Amniotic stem cell (primary cell): Measurements from ENCODE around the gene CDK5RAP2.
"Not testable (repeated sequence)": the region's sequence is repeated elsewhere in the genome, so short reads cannot be mapped to it uniquely, and the experiment has no call there.

ENCODE experiments used
- DNase-seq: peaks from one replicate; lab custom pipeline; 2025; lab: John Stamatoyannopoulos, UW

Gene CDK5RAP2

DNA sequence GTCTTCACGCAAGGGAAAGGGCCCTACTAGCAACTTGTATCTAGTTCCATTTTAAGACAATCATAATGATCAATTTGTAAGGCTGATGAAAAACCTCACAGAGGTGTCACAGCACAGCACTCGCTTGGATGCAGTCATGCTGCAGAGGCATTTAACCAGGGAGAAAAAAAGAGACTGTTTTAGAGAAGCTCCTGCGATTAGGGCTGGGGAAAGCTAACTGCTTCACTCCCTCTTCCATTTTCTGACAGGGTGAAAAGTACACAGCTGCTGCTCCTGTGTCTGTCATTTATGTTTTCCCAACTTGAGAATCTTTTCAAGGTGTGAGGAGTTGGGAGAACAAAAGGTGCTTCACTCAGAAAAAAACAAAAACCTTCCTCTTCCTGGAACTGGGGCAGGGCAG lies 106.4 kb downstream of the CDK5RAP2 start:
- no peak for DNase-seq

DNA sequence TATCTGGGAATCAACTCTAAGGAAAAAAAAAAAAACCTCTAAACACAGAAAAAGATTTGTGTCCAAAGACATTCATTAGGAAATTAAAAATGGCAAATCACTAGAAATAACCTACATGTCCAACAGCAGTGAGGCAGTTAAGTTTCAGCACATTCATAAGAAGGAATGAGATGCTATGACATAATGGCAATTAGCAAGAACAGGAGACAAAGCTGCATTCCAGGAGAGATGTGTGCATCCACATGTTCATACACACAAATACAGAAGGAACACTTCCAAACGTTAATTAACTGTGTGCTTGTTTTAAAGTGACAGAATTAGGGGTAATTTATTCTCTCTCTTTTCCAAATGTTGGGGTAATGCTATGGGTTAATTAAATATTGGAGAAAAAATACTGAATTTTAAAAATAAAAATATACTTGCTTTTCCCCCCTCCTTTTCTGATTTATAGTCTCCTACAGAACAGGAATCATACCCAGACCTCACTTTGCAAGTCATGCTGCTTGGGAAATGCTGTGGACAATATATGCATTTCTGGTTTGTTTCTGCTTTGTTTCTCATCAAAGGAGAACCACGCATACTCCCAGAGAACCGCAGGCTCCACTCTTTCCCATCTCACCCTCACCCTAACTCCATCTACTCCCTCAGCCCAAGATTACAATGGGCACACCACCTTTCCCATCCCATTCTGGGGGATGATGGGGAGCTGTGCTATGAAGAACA lies 114.1 kb downstream of the CDK5RAP2 start:
- no peak for DNase-seq

DNA sequence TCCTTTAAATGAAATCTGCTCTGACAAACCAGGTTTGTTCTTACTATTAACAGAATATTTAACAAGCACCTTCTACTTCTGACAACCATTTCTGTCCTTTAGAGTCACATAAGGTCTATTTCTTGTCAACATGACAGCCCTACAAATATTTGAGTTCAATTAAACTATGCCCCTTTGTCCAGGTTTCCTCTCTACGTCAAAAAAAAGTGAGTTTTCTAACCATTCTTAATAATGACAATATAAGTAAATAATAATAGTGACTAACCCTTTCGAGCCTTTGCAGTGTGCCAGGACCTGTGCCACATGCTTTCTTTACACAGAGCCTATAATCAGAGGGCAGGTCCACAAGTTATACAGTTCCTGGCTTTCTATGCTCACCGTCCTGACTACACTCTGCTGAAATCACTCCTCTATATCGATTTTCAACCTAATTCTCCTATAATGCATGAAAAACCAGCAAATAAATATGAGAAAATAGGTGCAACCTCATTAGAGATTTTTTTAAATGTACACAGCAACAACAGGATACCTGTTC lies 115.0 kb downstream of the CDK5RAP2 start:
- no peak for DNase-seq

DNA sequence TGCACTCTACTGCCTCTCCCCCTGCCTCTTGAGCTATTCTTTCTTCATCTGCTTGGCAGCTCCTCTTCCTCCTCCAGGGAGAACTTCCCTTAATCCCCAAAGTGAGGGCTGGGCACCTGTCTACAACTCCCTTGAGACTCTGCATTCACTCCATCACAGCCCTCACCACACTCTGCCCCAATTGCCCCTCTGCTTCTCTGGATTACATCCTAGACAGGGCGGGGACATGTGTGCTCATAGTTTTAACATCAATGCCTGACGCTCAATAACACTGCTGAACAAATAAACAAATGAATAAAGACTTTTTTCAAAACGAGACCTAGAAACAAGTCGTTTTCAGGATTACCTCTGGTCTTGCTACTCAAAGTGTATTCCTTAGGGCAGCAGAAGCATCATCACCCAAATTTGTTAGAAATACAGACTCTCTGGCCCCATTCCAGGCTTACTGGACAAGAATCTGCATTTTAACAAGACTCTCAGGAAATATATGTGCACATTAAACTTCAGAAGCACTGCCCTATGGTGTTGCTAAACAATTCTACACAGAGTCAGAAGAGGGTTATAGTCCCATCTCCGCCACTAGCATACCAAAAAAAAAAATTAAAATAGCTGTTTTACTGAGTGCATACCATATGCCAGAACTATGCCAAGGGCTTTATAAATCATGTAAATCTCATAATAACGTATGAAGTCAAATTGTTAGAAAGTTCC lies 115.6 kb downstream of the CDK5RAP2 start:
- DNase-seq, result no peak

DNA sequence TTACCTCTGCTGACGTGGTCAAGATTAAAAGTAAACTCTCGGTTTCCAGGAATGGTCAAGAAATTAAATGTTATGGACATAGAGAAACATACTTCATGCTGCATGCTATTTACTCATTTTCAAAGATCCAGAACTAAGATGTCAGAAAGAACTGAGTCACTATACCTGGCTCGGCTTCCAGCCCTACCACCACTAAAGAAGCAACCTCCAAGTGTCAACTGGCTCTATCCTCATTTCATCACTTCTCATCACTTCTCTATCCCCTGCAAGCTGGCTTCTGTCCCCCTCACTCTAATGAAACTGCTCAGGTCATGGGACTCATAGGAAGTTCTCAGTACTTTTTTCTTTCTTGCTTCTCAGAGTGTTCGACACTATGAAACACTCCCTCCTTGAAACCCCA lies 116.2 kb downstream of the CDK5RAP2 start:
- DNase-seq, result no peak

DNA sequence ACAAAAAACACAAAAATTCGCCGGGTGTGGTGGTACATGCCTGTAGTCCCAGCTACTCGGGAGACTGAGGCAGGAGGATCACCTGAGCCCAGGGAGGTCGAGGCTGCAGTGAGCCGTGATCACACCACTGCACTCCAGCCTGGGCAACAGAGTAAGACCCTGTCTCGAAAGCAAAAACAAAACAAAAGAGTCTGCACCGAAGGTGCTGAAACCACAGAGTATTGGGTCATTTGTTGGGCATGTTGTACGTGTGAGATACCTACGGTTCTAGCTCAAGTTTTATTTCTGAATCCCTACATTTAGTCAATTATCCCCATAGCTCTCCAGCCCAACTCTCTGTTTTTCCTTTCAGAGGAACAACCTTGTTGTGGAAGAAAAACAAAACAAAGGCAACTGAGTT lies 118.3 kb downstream of the CDK5RAP2 start:
- not testable (repeated sequence) for DNase-seq

DNA sequence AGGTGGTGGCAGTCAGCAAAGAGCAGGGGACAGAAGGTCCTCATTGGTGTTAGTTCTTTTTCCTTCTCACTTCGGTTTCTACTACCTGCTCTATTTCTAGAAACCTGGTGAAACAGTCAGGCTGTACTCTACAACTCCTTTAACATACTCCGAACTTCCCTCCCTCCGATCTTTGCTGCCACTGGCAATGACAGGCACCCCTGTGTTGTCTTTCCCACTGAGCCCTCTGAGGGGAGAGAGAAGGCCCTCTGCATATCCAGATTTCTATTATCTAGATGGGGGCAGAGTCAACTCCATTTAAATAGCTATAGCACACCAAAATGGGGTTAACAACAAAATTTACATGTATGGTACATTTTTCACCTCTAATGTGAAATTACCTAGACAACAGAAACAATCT lies 123.7 kb downstream of the CDK5RAP2 start:
- DNase-seq, result no peak

DNA sequence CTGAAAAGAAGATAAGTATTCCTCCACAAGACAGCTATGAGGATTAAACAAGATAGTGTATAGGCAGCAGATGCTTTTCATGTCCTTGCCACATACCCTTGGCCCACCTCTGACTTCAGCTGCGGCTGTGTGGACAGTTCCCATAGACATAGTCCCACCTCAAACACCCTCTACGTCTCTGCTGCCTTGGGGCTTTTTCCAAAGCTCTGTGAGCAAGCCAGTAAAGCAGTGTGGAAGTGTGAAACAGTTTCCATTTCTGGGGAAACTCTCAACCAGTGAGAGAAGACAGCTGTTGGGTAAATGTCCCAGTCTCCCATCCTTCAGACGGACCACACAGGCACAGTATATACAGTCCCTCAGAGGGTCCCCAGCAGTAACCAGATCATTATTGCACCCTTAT lies 125.5 kb downstream of the CDK5RAP2 start:
- no peak for DNase-seq

DNA sequence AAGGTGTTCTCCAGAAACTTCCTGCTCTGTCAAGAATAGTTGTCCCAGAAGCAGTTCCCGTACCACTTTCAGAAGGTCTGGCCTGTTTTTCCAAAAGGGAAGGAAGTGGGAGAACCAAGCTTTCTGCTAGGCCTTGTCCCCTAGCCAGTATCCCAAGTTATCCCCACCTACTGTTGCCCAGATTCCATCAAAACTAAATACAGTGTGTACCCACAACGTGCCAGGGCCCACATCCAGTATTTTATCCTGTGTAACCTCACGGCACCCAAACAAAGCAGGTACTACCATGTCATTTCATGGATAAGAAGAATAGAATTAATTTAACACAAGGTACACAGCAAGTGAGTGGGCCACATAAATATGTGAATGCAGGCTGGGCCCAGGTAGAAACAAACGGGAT lies 126.2 kb downstream of the CDK5RAP2 start:
- DNase-seq, result no peak

DNA sequence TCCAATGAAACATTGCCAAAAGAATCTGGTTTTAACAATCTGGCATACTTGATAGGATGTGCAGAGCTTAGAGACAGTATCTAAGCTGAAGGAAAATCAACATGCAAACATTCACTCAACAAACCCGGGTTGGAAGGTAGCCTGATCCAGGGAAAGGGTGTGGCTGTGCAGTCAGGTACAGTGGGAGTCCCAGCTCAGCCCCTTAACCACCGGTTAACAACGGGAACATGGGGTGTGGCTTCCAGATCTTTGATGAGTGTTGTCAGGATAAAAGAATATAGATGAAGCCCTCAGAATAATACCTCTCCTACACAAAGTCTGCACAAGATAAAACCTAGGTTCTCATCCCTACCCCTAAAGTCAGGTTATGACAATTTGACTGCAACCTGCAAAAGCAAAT lies 127.3 kb downstream of the CDK5RAP2 start:
- DNase-seq, result no peak

DNA sequence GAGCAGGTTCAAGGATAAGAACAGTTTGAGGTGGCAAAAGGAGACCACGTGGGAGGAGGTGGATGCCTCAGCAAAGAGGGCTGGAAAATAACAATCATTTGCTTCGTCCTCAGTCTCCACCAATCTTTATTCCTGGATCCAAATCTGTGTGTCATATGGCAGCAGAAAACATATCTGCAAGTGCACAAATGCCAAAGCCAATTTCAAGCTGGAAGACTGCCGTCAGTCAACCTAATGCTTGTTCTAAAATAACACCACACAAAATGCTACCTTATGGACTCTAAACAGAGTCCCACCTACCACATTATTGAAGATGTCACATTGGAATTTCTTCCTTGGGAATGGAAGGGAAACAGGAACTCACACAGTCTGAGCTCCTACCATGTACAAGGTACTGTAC lies 129.1 kb downstream of the CDK5RAP2 start:
- no peak for DNase-seq

DNA sequence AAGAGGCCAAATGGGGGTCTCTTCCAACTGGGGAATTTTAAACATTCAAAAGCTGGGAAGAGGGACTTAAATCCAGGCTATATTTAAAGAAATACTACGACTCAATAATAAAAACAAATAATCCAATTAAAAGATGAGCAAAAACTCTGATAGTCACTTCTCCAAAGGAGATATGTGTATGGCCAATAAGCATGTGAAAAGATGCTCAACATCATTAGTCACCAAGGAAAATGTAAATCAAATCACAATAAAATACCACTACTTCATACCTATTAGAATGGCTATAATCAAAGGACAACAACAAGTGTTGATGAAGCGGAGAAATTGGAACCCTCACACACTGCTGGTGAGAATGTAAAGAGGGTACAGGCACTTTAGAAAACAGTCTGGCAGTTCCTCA lies 130.4 kb downstream of the CDK5RAP2 start:
- DNase-seq, result no peak

DNA sequence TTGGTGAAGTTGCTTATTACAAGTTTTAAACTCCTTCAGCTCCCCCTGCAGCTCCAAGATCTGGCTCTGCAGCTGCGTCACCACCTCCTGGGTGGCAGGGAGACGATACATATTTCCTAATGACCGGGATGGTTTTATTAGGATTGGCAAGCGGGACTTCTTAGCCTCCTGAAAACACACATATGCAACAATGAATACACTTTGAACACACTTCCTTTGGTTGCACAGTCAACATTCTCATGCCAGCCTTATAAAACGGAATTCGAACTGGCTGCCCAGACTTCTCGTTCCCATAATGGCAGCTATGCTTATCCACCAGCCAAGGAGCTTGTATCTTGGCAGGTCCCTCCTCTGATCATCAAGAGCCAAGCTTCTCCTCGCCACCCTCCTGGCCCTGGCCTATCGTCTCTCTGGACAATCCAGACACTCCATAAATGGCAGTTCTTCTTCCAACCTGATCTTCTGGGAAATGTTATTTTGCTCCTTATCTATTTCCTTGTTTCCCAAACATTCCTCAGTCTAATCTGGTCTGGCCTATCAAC lies 131.9 kb downstream of the CDK5RAP2 start:
- DNase-seq, result no peak

DNA sequence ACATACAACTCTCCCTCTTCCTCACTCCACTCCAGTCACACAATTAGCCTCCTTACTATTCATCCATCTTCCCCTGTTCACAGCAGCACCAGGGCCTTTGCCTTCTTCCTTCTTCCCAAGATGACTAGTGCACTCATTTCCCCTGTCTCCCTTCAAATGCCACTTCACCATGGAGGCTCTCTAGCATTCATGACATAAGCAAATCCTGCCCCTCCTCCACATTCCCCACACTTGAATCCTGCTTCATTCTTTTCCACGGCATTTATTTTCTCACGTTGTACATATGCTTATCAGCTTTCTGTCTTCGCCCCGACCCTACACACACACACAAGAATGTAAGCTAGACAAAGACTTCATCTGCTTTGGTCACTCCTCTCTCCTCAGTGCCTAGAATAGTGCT lies 133.3 kb downstream of the CDK5RAP2 start:
- DNase-seq, result no peak

DNA sequence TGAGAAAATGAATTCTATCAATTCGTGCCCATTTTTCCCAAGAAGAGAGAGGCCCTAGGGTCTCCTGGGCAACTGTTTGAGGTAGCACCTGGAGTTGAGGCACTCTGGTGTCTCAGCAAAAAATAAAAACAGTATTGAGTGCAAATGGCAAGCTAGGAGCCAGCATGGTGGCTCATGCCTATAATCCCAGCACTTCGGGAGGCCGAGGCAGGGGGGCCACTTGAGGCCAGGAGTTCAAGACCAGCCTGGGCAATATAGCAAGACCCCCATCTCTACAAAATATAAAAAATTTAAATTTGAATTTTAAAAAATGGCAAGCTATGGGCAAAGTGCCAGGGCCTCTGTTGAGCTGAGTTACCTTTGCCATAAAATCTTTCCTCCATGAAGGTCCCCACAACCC lies 136.0 kb downstream of the CDK5RAP2 start:
- DNase-seq, result no peak

DNA sequence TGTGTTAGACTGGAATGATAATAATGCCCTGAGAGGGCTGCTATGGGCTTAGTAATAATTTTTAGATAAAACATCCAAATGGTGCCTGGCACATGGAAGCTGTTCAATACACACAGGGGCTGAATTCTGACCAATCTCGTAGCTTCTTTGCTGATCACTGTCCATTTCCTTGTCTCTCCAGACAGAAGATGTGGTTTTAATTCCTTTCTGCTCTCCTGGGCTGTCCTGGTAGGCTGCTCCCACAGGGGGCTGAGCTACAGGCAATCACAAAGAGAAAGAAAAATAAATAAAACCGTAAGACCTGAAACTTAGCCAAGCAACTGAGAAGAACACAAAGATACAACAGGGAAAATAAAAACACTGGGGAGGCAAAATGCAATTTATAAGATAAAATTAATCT lies 136.5 kb downstream of the CDK5RAP2 start:
- DNase-seq, result no peak

DNA sequence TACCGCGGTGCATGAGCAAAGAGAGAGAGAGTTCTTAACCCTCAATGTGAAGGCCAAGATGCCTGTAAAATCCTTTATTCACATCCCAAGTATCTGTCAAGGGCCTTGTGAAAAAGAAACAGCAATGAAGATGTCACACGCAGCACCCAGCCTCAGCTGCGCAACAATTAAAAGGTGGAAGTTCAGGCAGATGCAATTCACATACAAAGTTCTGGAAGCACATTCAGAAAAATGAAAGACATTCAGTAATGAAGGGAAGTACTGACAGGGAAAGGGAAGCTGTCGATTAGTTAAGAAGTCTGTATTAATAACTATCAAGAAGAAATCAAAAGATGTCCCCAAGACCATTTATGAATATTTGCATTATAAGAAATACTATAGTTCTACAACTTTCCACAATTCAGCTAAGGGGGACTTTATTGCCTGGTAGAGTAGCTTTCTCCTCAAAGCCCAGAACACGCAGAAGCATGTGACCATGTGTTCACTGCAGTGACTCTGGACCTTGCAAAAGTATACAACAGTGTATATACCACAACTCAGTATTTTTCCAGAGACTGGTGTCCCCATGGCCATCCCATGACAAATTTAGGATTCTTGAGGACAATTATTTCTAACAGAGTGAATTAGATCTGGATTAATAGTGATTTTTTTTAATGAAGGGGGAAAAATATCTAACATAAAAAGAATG lies 137.5 kb downstream of the CDK5RAP2 start:
- no peak for DNase-seq

DNA sequence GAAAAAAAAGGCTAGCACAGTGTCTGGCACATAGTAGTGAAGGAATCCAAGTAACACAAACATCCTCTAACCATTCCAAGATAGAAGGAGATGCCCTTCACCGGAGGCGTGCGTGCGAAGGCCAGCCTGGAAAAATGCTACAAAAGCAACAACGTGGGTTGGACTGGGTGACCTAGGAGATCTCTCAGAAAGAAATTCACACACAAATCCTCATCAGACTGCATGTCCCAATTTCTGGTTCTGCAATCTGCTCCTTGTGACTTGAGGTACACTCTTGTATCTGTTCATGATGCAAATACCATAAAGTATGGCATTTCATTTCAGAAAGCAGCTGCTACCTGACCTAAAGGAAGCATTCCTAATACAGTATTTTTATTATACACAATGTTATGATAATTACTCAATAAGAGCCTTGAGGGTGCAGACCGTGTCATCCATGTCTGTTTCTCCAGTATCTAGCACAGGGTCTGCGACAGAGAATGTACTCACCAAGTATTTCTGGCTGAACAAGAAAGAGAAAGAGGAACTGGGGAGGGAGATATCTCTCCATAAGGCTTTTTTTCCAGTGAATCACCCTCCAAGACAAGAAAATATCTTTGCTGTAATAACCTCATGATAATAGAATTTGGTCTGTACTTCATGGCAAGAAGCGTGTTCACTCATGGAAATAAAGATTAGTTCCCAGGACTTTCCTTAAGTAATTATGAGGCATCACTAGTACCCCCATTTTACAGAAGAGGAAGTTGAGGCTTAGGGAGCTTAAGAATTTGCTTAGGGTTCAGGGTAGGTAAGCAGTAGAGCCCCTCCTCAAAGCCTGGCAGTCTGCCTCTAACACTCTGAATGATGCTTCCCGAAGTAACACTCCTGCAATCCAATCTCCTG lies 138.3 kb downstream of the CDK5RAP2 start:
- DNase-seq, result peak; percentile 40

DNA sequence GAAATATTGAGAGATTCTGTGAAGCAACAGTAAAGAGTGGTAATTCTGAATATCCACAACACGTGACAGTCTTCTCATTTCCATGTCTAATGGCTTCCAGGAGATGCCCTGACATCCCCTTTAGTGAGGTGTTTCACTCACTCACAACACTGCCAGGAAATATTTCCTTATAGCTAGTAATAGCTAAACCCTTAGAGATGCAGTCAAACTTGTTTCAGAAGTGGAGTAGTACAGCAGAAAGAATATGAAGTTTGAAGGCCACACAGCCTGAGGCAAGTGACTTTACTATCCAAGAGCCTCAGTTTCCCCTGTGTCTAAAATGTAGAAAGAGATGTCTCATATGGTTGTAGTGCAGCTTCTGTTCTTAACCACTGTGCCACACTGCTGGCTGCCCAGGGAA lies 139.2 kb downstream of the CDK5RAP2 start:
- no peak for DNase-seq

DNA sequence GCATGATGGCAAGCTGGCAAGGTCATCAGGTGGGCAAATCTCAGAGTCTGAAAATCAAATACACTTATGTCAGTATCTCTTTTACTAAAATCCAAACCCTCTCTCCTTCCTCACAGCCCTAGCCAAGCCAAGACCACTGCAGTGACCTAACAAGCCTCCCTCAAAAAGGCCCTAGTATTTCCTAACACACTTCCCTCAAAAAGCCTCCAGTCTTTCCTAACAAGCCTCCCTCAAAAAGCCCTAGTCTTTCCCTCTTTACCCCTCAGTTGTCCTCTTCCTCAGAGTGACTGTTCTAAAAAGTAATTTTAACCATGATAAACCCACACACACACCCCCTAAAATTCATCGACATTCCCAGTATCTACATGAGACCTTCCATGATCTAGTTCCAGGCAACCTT lies 140.0 kb downstream of the CDK5RAP2 start:
- no peak for DNase-seq

DNA sequence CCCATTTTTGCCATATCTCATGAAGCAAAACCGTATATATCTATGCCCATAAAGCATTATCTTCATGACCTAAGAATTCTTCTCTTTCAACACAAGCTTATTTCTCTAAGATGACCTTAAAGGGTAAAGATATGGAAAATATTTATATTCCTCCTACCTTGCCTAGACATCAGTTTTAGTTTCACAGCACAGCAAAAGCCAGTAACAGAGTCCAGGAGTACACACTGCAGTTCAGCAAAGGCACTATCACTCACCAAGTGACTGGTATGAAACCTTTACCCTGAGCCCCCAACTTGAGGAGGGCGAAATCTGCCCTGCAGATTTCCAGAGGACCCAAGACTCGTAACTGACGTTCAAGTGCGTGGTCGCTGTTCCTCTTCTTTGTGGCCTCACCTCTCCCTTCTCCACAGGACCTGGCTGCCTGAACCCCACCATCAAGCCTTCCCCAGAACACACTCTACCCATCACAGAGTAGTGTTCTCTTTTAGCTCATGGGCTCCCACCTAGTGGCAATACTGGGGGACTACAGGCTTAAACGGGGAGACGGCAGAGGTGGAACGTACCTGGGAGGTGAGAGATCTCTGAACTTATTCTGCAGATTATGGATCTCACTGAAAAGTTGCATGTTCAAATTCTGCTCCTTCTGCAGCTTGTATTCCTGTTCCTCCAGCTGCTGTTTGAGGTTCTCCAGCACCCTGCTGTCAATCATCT lies 141.0 kb downstream of the CDK5RAP2 start:
- no peak for DNase-seq
